GM12878 (cell line): ENCODE measurements around the gene ZNF692. TPM values are rescaled to one million over a fixed set of nuclear protein-coding genes. Genes with fewer than 3 reads are reported as not detected.

Experiments
- BMI1 ChIP-seq: fragments of 450-650 bp; IDR thresholded peaks from 2 replicates; pipeline ENCODE4 v1.6.1; 2016; ENCODE audit warnings: mild to moderate bottlenecking, moderate library complexity, borderline replicate concordance
- CBX5 ChIP-seq: sonication (generic); IDR thresholded peaks from 2 replicates; pipeline ENCODE4 v1.6.1; 2016; ENCODE audit warnings: low read depth, moderate library complexity, mild to moderate bottlenecking, inconsistent platforms
- CEBPB ChIP-seq, 2 experiments: fragments of 150-350 bp in 1 of 2; IDR thresholded peaks; 2 replicates each; pipeline ENCODE4 v1.6.1; 2012 to 2014; ENCODE audit warnings: low read depth in 2 of 2, low read length in 2 of 2, borderline replicate concordance in 1 of 2, inconsistent platforms in 1 of 2
- CHD4 ChIP-seq: fragments of 200-600 bp; sonication (generic); IDR thresholded peaks from 2 replicates; pipeline ENCODE4 v1.6.1; 2016; ENCODE audit warnings: mild to moderate bottlenecking
- E2F4 ChIP-seq: IDR thresholded peaks from 2 replicates; pipeline ENCODE4 v1.6.1; 2012; ENCODE audit warnings: low read depth, low read length, improper control_type of control experiment
- EGR1 ChIP-seq, 2 experiments: IDR thresholded peaks; 1 replicate in 1 of 2; 2 replicates in 1 of 2; pipeline ENCODE4 v1.6.1; 2011 to 2012; ENCODE audit warnings: low read depth in 2 of 2, low read length in 2 of 2, borderline replicate concordance in 1 of 2, mild to moderate bottlenecking in 1 of 2, moderate library complexity in 1 of 2
- ETV6 ChIP-seq, 2 experiments: fragments of 450-650 bp in 1 of 2; IDR thresholded peaks in 1 of 2; conservative IDR thresholded peaks in 1 of 2; 2 replicates each; pipeline ENCODE4 v1.6.1; 2014; ENCODE audit warnings: antibody characterized with exemption in 1 of 2, borderline replicate concordance in 1 of 2, low read depth in 1 of 2, mild to moderate bottlenecking in 1 of 2, moderate library complexity in 1 of 2
- EZH2 ChIP-seq: IDR thresholded peaks from 2 replicates; pipeline ENCODE4 v1.6.1; 2012; ENCODE audit warnings: low read depth, mild to moderate bottlenecking, control low read depth, inconsistent platforms, low read length, borderline replicate concordance; ENCODE audit not compliant: control insufficient read depth
- GABPA ChIP-seq: IDR thresholded peaks from 2 replicates; pipeline ENCODE4 v1.6.1; 2014; ENCODE audit warnings: antibody characterized with exemption, low read depth, mild to moderate bottlenecking, inconsistent platforms
- IRF5 ChIP-seq: fragments of 450-650 bp; IDR thresholded peaks from 2 replicates; pipeline ENCODE4 v1.6.1; 2017; ENCODE audit warnings: borderline replicate concordance
- MAX ChIP-seq: IDR thresholded peaks from 2 replicates; pipeline ENCODE4 v1.6.1; 2012; ENCODE audit warnings: low read depth, low read length, improper control_type of control experiment
- MTA2 ChIP-seq: fragments of 450-650 bp; IDR thresholded peaks from 2 replicates; pipeline ENCODE4 v1.6.1; 2016; ENCODE audit warnings: low read depth, mild to moderate bottlenecking, moderate library complexity
- MYC ChIP-seq: IDR thresholded peaks from 2 replicates; pipeline ENCODE4 v1.6.1; 2011; ENCODE audit warnings: mild to moderate bottlenecking, low read length, moderate library complexity, inconsistent platforms; ENCODE audit not compliant: insufficient read depth, insufficient replicate concordance, insufficient read length, severe bottlenecking
- PKNOX1 ChIP-seq: fragments of 450-650 bp; IDR thresholded peaks from 2 replicates; pipeline ENCODE4 v1.6.1; 2016; ENCODE audit warnings: mild to moderate bottlenecking
- PML ChIP-seq: IDR thresholded peaks from 2 replicates; pipeline ENCODE4 v1.6.1; 2012; ENCODE audit warnings: low read length, inconsistent platforms
- POU2F2 ChIP-seq: IDR thresholded peaks from 3 replicates; pipeline ENCODE4 v1.6.1; 2011; ENCODE audit warnings: low read depth, mild to moderate bottlenecking, low read length, borderline replicate concordance
- RAD21 ChIP-seq: IDR thresholded peaks from 2 replicates; pipeline ENCODE4 v1.6.1; 2011; ENCODE audit warnings: mild to moderate bottlenecking, low read depth, low read length, moderate library complexity; ENCODE audit not compliant: insufficient read depth
- RUNX3 ChIP-seq: IDR thresholded peaks from 2 replicates; pipeline ENCODE4 v1.6.1; 2012; ENCODE audit warnings: low read length, inconsistent platforms
- SMAD1 ChIP-seq: fragments of 450-650 bp; IDR thresholded peaks from 2 replicates; pipeline ENCODE4 v1.6.1; 2018; ENCODE audit warnings: mild to moderate bottlenecking, low read depth; ENCODE audit not compliant: partially characterized antibody
- SMC3 ChIP-seq: IDR thresholded peaks from 2 replicates; pipeline ENCODE4 v1.6.1; 2011; ENCODE audit warnings: low read length, improper control_type of control experiment, borderline replicate concordance
- ZBTB40 ChIP-seq: fragments of 450-650 bp; IDR thresholded peaks from 2 replicates; pipeline ENCODE4 v1.6.1; 2016; ENCODE audit warnings: mild to moderate bottlenecking, moderate library complexity, borderline replicate concordance
- ZNF24 ChIP-seq: fragments of 450-650 bp; IDR thresholded peaks from 2 replicates; pipeline ENCODE4 v1.6.1; 2017; ENCODE audit warnings: antibody characterized with exemption, mild to moderate bottlenecking
- polyA plus RNA-seq, 11 experiments: library from polyadenylated mRNA; depleted of rRNA in 4 of 11; unstranded in 6 of 11; stranded (reverse) in 5 of 11; fragments of >200 nt; fragmentation: Nextera tagmentation in 4 of 11; fragmentation: Illumina TruSeq in 1 of 11; extraction: Ambion mirVana in 4 of 11; extraction: Trizol in 1 of 11; gene quantifications; 1 replicate in 1 of 11; 2 replicates in 10 of 11; pipeline versions ENCODE4 v1.2.1 to v1.2.3, GENCODE V29; 2011 to 2016; ENCODE audit warnings: inconsistent platforms in 2 of 11, missing spikeins in 2 of 11, low read depth in 1 of 11
- total RNA-seq, 4 experiments: library from RNA; depleted of rRNA in 3 of 4; stranded (reverse); fragments of >200 nt in 3 of 4; fragmentation: Illumina TruSeq in 1 of 4; extraction: Trizol in 1 of 4; gene quantifications; 2 replicates each; pipeline versions ENCODE4 v1.2.1 to v1.2.3, GENCODE V29; 2013 to 2021

ZNF692 gene
- total and polyA plus RNA-seq, 10 of the 15 experiments (the other 5 are each of a cell fraction or from before 2014, with no cell fraction given) = 5.3 to 76.6 (median 36.9) TPM

GRCh38 chr1:248807067-248807737 lies 51.7 kb downstream of the ZNF692 start (continued):
- TF ChIP-seq IRF5 (no peak), CHD4 (no peak), CBX5 (no peak), GABPA (no peak), SMC3 (peak; percentile 99), ZBTB40 (no peak), SMAD1 (no peak), PML (no peak), POU2F2 (peak; percentile 54; the same call in 1 of the 3 replicates), PKNOX1 (no peak), RAD21 (peak; percentile 99), CEBPB (IDR thresholded peaks at IDR 0.05; ENCODE audit: borderline replicate concordance in 1 of 2, low read depth in 2 of 2, low read length in 2 of 2) (no peak), MAX (no peak), BMI1 (no peak), EZH2 (no peak), EGR1 (IDR thresholded peaks at IDR 0.05; ENCODE audit: borderline replicate concordance in 1 of 2, low read depth in 2 of 2, low read length in 2 of 2) (no peak), E2F4 (no peak), MTA2 (no peak), MYC (no peak), ETV6 (conservative IDR thresholded peaks at IDR 0.05 in 1 of 2, IDR thresholded peaks at IDR 0.05 in 1 of 2; ENCODE audit: borderline replicate concordance in 1 of 2, low read depth in 1 of 2) (no peak), ZNF24 (no peak), RUNX3 (no peak; the same call in 1 of the 2 replicates)
